ENCODE measurements around the gene PRKG1. TPM values are rescaled to one million over a fixed set of nuclear protein-coding genes. Genes with fewer than 3 reads are reported as not detected.
A peak's percentile ranks its signal among the peaks of the same experiment; 100 is the strongest.
"Not testable (repeated sequence)": the region's sequence is repeated elsewhere in the genome, so short reads cannot be mapped to it uniquely, and the experiment has no call there.

The PRKG1 gene
- total RNA-seq, 1 donor from 2014 or later: 28.2 TPM

- intact Hi-C loops (cut with DNase I): no loop called here
- ATAC-seq (ENCODE audit: poor library complexity): no peak
- no peak for DNase-seq
Measured at GRCh38 chr10:51196508-51197175, 122.4 kb downstream of the PRKG1 start.

- DNase-seq (no peak), ATAC-seq (ENCODE audit: poor library complexity) (no peak)
- intact Hi-C loops (cut with DNase I): no loop called here
Measured at GRCh38 chr10:51198170-51198569, 123.9 kb downstream of the PRKG1 start.

- DNase-seq (no peak), ATAC-seq (ENCODE audit: poor library complexity) (no peak)
- intact Hi-C loops (cut with DNase I): no loop called here
Measured at GRCh38 chr10:51201947-51202346, 127.7 kb downstream of the PRKG1 start.

- DNase-seq (no peak), ATAC-seq (ENCODE audit: poor library complexity) (no peak)
- intact Hi-C loops (cut with DNase I): no loop called here
Measured at GRCh38 chr10:51203359-51203758, 129.1 kb downstream of the PRKG1 start.

- intact Hi-C loops (cut with DNase I): no loop called here
- DNase-seq (no peak), ATAC-seq (ENCODE audit: poor library complexity) (no peak)
Measured at GRCh38 chr10:51204066-51204465, 129.8 kb downstream of the PRKG1 start.

GRCh38 chr10:51204701-51205100 lies 130.4 kb downstream of the PRKG1 start:
- no peak for ATAC-seq (ENCODE audit: poor library complexity)
- intact Hi-C loops (cut with DNase I): no loop called here
- no peak for DNase-seq

GRCh38 chr10:51206500-51206899 lies 132.2 kb downstream of the PRKG1 start:
- no peak for ATAC-seq (ENCODE audit: poor library complexity)
- intact Hi-C loops (cut with DNase I): no loop called here
- no peak for DNase-seq

- ATAC-seq (ENCODE audit: poor library complexity); DNase-seq; intact Hi-C loops (cut with DNase I): not testable (repeated sequence)
Measured at GRCh38 chr10:51212937-51213336, 138.7 kb downstream of the PRKG1 start.

- ATAC-seq (ENCODE audit: poor library complexity) (peak; percentile 53), DNase-seq (peak; percentile 40)
- intact Hi-C loops (cut with DNase I): no loop called here
Measured at GRCh38 chr10:51214207-51215196, 140.2 kb downstream of the PRKG1 start.

GRCh38 chr10:51215951-51216834 lies 141.9 kb downstream of the PRKG1 start:
- ATAC-seq (ENCODE audit: poor library complexity): peak; percentile 20
- intact Hi-C loops (cut with DNase I): no loop called here
- DNase-seq: no peak

- DNase-seq (no peak), ATAC-seq (ENCODE audit: poor library complexity) (no peak)
- intact Hi-C loops (cut with DNase I): no loop called here
Measured at GRCh38 chr10:51217505-51217904, 143.2 kb downstream of the PRKG1 start.

- ATAC-seq (ENCODE audit: poor library complexity): peak; percentile 44
- intact Hi-C loops (cut with DNase I): no loop called here
- no peak for DNase-seq
Measured at GRCh38 chr10:51224671-51225161, 150.4 kb downstream of the PRKG1 start.

- DNase-seq (no peak), ATAC-seq (ENCODE audit: poor library complexity) (peak; percentile 21)
- intact Hi-C loops (cut with DNase I): no loop called here
Measured at GRCh38 chr10:51227897-51228713, 153.8 kb downstream of the PRKG1 start.

- intact Hi-C loops (cut with DNase I): no loop called here
- no peak for ATAC-seq (ENCODE audit: poor library complexity)
- no peak for DNase-seq
Measured at GRCh38 chr10:51228714-51229100, 154.4 kb downstream of the PRKG1 start.

GRCh38 chr10:51230887-51231585 lies 156.7 kb downstream of the PRKG1 start:
- intact Hi-C loops (cut with DNase I): no loop called here
- DNase-seq (no peak), ATAC-seq (ENCODE audit: poor library complexity) (peak; percentile 77)

- ATAC-seq (ENCODE audit: poor library complexity) (peak; percentile 30), DNase-seq (no peak)
- intact Hi-C loops (cut with DNase I): no loop called here
Measured at GRCh38 chr10:51231754-51232153, 157.5 kb downstream of the PRKG1 start.

GRCh38 chr10:51233337-51234100 lies 159.2 kb downstream of the PRKG1 start:
- ATAC-seq (ENCODE audit: poor library complexity): no peak

More at GRCh38 chr10:51233337-51234100, 159.2 kb downstream of the PRKG1 start:
- DNase-seq: no peak
- intact Hi-C loops (cut with DNase I): no loop called here

Measured in Right ventricle myocardium superior (tissue), 1 donor.